HL-60 (cell line): ENCODE results near the gene MINDY1.

Source experiments
- CTCF ChIP-seq: IDR thresholded peaks from one replicate; pipeline ENCODE4 v1.5.1; 2011; ENCODE audit warnings: low read length, control low read depth, inconsistent platforms; ENCODE audit not compliant: insufficient read depth
- GABPA ChIP-seq: IDR thresholded peaks from 2 replicates; pipeline ENCODE4 v1.6.1; 2012; ENCODE audit warnings: low read depth
- POLR2AphosphoS5 ChIP-seq: IDR thresholded peaks from 2 replicates; pipeline ENCODE4 v1.6.1; 2012; ENCODE audit warnings: low read depth
- SPI1 ChIP-seq: IDR thresholded peaks from 2 replicates; pipeline ENCODE4 v1.6.1; 2012; ENCODE audit warnings: low read depth, mild to moderate bottlenecking, borderline replicate concordance
- TF ChIP-seq, protein P1 (sequence below): IDR thresholded peaks from 2 replicates; pipeline ENCODE4 v1.6.1; 2012; ENCODE audit warnings: low read depth; ENCODE audit not compliant: insufficient replicate concordance

DNA sequence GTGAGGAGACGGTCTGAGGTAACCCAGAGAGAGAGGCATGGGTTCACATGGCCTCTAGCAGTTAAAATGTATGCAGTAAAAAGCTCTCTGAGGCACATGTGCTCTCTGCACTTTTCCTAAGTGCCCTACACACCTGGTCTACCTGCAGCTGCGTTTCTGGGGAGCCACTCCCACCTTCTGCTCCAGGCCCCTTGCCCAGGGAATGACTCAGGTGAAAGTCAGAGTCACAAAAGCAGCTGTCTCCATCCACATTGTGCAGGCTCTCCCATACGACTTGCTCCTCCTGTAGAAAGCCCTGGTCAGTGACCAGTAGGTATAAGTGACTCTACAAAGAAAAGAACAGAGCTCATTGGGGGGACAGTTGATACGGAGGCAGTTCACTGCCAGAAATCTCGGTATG lies 8.8 kb downstream of the MINDY1 start:
- TF ChIP-seq CTCF (no peak), POLR2AphosphoS5 (no peak), GABPA (no peak), SPI1 (no peak)
- TF ChIP-seq, protein P1, sequence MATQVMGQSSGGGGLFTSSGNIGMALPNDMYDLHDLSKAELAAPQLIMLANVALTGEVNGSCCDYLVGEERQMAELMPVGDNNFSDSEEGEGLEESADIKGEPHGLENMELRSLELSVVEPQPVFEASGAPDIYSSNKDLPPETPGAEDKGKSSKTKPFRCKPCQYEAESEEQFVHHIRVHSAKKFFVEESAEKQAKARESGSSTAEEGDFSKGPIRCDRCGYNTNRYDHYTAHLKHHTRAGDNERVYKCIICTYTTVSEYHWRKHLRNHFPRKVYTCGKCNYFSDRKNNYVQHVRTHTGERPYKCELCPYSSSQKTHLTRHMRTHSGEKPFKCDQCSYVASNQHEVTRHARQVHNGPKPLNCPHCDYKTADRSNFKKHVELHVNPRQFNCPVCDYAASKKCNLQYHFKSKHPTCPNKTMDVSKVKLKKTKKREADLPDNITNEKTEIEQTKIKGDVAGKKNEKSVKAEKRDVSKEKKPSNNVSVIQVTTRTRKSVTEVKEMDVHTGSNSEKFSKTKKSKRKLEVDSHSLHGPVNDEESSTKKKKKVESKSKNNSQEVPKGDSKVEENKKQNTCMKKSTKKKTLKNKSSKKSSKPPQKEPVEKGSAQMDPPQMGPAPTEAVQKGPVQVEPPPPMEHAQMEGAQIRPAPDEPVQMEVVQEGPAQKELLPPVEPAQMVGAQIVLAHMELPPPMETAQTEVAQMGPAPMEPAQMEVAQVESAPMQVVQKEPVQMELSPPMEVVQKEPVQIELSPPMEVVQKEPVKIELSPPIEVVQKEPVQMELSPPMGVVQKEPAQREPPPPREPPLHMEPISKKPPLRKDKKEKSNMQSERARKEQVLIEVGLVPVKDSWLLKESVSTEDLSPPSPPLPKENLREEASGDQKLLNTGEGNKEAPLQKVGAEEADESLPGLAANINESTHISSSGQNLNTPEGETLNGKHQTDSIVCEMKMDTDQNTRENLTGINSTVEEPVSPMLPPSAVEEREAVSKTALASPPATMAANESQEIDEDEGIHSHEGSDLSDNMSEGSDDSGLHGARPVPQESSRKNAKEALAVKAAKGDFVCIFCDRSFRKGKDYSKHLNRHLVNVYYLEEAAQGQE, result no peak
